Measurements from ENCODE around the gene ADAMTSL5.

GRCh38 chr19:1510442-1510806 is 2.4 kb downstream of the ADAMTSL5 start:
- TF ChIP-seq, protein P1, sequence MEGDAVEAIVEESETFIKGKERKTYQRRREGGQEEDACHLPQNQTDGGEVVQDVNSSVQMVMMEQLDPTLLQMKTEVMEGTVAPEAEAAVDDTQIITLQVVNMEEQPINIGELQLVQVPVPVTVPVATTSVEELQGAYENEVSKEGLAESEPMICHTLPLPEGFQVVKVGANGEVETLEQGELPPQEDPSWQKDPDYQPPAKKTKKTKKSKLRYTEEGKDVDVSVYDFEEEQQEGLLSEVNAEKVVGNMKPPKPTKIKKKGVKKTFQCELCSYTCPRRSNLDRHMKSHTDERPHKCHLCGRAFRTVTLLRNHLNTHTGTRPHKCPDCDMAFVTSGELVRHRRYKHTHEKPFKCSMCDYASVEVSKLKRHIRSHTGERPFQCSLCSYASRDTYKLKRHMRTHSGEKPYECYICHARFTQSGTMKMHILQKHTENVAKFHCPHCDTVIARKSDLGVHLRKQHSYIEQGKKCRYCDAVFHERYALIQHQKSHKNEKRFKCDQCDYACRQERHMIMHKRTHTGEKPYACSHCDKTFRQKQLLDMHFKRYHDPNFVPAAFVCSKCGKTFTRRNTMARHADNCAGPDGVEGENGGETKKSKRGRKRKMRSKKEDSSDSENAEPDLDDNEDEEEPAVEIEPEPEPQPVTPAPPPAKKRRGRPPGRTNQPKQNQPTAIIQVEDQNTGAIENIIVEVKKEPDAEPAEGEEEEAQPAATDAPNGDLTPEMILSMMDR (IDR thresholded peaks at IDR 0.05), result no peak
- no peak for TF ChIP-seq POLR2A (IDR thresholded peaks at IDR 0.05)
